GM21526 (cell line): Measurements from ENCODE around the gene FLNB.

Experiments used
- ATAC-seq: cut with Tn5 transposase; IDR thresholded peaks from one replicate; pipeline ENCODE4 v1.9.1; 2021; ENCODE audit warnings: moderate library complexity; ENCODE audit not compliant: unreplicated experiment, low FRiP score

FLNB gene

DNA sequence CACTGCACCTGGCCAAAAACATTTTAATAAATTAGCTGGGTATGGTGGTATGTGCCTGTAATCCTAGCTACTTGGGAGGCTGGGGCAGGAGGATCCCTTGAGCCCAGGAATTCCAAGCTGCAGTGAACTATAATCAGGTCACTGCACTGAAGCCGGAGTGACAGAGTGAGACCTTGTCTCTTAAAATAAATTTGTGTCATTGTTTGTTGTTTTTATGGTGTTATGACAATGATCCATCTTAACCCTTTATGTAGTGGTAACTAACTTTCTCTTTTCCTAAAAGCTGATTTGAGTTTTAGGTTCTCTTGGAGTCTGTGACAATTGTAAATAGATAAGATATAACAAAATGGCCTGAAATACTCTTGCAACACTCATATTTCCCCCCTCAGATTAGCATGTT lies 20.7 kb downstream of the FLNB start:
- no peak for ATAC-seq

DNA sequence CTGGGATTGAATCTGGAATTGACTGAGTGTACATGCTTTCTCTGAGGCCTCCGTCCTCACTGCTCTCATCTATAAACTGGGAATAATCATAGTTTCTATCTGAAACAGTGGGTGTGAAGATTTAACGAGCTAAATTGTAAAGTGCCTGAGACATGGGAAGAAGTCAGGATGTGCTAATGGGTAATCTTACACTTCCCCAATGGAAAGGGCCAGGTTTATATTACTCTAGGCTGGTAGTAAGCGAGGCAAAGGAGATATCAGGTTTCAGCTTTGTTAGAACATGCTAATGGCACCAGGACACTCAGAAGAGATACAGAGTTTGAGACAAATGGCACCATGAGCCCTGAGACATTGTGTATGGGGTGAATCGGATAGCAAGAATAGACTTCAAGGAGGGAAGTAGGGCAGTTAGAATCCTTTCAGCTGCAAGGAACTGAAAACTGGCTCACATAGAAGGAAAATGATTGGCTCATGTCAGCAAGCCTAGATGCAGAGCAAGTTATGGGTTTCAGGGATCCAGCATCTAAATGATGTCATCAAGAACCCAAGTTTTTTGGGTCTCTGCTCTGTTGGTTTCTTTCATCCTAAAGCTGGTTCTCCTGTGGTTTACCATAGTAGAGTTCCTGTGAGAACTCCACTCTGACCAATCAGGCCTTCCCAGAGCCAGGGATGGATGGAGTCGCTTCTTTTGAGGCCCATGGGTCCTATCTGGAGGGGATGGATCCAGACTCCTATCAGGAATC lies 21.8 kb downstream of the FLNB start:
- ATAC-seq = no peak

DNA sequence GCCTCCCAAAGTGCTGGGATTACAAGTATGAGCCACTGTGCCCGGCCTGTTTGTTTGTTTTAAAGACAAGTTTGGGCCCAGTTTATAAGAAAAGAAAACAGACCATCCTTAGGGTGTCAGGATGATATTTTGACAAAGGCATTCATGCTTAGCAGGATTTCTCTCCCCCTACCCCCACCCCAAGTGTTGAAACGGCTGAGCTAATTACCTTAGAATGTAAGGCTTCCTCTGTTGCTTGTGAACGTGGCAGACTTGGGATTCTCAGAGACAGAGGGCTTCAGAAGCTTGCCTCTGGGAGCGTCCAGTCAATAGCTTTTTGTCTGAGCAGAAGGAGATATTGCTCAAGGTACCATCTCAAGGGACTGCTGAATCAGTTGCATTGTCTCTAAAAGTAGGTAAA lies 24.0 kb downstream of the FLNB start:
- ATAC-seq = no peak

DNA sequence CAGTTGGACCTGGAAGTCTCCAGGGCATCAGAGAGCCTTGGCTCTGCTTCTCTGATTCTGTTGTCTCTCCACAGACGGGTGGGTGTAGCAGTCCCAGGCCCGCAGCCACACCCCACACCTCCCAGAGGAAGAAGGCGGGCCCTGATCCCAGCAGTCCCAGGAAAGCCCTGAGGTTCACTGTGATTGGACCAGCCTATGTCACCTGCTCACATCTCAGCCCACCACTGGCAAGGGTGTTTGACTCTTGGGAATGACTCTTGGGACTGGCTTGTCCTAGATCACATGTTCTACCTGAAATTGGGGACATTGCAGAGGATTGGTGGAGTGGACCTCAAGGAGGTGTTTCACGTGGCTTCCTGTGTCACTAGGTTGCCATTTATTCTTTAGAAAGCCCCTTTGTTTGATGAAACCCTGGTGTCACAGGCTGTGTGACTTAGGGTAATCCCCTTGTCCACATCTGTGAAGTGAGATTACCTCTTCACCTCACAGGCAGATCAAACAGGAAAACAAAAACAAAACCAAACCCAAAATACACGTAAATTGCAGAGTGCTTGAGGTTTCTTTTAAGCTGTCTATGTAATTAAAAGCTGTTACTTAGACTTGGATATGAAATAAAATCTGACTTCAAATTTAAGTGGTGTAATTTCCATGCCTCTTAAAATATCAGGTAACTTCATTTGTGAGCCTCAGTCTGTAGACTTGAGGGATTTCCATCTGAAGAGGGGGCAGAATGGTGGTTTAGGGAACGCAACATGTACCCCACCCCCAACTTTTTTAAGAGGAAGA lies 26.7 kb downstream of the FLNB start:
- peak; percentile 98 for ATAC-seq

DNA sequence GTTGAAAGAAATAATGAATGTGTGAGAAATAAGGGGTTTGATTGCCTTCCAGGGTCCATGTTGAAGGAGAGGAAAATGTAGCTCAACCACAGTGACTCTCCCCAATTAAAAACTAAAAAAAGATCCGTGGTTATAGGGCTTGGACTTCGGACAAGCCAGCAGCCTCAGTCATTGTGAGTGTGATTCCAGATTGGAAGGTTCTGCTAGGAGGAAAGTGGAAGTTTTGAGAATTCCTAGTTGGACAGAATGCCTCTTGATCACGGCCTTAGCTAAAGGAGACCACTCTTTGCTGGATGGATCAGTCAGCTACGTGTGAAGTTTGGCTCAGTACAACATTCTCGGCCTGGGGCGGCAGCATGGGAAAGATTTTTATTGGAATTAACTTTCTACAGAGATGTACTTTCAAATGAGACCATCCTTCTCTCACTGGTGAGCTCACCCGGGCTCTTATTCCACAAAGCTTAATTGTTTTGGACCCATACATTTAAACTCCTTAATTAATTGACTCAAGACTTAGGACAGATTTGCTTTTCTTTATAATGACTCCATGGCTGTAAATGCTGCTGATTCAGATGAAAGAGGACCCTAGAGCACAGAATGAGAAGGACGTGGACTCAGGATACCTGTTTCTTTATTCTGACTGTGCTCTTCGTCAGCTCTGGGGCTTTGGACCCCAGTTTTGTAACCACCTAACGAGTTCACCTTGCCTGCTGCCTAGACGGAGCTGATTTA lies 27.5 kb downstream of the FLNB start:
- no peak for ATAC-seq

DNA sequence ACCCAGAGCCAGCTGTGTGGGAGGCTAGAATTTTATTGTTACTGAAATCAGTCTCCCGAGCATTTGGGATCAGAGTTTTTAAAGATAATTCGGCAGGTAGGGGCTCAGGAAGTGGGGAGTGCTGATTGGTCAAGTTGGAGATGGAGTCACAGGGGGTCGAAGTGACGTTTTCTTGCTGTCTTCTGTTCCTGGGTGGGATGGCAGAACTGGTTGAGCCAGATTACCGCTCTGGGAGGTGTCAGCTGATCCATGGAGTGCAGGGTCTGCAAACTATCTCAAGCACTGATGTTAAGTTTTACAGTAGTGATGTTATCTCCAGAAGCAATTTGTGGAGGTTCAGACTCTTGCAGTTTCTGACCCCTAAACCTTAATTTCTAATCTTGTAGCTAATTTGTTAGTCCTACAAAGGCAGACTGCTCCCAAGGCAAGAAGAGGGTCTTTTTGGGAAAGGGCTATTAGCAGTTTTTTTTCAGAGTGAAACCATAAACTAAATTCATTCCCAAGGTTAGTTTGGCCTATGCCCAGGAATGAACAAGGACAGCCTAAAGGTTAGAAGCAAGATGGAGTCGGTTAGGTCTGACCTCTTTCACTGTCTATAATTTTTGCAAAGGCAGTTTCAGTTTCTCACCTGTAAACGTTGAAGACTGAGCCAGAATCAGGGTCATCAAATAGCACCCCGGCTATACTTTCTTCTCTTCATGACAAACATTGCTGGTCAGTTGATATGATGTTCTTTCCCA lies 28.2 kb downstream of the FLNB start:
- no peak for ATAC-seq

DNA sequence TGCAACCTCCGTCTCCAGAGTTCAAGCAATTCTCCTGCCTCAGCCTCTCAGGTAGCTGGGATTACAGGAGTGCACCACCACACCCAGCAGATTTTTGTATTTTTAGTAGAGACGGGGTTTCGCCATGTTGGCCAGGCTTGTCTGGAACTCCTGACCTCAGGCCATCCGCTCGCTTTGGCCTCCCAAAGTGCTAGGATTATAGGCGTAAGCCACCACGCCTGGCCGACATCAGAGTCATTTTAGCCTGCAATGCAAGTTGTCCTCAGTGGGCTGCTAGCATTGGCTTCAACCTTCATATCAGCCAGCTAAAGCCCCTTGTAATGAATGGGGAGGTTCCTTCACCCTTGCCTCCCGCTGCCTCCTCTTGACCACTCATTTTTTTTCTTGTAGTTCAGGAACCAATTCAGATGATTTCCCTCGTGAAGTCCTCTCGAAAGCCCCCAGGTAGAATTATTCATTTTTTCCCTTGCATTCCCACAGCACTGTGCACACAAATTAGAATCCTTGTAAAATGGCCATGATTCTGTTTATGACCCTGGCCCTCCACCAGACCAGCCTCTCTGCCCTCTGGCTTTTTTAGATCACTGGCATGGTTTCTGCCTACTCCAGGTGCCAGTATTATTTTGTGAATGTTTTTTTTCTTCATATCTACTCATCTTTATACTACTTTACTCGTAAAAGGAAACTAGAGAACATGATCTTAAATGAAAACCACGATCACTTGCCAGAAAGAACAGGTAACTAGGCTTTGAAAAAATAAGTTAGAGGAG lies 29.1 kb downstream of the FLNB start:
- ATAC-seq = no peak

DNA sequence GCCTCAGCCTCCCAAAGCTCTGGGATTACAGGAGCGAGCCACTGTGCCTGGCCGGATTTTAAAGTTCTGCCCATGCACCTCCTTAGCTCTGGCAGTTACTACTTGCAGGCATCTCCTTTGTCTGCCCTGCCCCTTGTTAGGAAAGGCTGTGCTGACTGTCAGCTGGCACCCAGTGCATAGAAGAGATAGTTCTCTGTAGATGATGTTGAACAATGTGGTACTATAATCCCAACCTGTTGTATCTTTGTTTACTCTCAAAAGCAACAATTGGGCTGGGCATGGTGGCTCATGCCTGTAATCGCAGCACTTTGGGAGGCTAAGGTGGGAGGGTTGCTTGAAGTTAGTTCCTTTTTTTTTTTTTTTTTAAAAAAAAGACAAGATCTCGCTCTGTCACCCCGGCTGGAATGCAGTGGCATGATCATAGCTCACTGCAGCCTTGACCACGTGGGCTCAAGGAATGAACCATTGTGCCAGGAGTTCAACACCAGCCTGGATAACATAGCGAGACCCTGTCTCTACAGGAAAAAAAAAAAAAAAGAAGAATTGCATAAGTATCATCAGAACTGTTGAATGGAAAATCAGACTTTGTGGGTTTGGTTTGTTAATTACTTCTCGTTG lies 30.6 kb downstream of the FLNB start:
- no peak for ATAC-seq

DNA sequence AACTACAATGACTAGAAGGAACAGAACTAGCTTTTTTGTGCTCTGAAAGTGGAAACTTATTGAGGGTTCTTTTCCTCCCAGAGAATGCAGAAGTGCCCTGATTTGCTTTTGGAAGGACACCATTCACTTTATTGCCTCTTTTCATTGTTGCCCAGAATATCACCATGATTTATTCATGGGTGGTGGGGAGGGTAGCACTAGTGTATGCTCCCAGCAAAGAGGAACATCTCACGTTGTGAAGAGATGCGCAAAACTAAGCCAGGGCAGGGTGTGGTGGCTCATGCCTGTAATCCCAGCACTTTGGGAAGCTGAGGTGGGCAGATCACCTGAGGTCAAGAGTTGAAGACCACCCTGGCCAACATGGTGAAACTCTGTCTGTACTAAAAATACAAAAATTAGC lies 31.4 kb downstream of the FLNB start:
- ATAC-seq = no peak

DNA sequence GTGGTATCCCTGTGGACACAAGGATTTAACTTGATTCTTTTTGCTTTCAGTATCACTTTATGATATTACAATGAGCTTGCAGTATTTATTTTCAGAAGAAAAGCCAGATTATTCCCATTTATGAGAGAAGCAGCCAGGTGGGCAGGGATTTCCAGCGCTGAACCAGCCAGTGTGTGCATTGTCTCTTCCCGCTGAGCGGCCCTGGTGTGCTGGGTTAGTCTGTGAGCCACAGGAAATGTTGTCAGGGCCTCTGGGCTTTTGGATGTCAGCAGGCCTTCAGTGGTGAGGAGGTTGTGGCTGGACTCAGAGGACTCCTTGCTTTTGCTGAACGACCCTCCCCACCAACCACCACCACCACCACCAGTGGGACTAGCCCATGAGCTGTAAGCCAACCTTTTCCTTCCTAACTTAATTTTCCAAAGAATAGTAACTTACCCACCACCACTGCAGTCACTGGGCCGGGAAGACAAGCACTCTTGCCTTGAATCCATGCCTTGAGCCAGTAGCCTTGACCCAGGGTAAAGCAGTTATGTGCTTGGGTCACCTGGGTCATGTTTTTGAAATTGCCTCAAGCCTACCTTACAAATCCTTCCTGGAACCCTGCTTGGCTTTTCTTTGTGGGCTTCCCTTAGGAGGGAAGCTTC lies 33.1 kb downstream of the FLNB start:
- ATAC-seq = no peak

DNA sequence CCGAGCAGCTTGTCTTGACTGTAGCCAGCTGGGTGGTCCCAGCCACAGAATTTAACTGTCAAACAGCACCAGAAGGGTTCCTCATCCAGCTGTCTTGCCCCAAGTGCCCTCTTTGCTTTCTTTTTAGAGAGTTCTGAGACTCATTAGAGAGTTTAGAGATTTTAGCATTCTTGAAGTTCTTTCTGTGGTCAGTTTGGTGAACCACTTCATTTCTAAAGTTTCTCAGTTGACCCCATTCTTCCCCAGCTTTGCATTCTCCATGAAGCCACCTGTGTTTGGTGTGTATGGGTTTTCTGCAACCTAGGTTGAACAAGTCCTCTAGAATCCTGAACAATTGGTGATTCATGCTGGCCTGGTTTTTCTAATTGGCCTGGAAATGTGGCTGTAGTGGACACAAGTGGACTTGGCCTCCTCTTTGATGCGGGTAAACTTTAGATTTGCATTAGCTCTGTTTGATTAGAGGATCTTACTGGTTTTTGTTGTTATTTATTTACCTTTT lies 33.7 kb downstream of the FLNB start:
- peak; percentile 81 for ATAC-seq

DNA sequence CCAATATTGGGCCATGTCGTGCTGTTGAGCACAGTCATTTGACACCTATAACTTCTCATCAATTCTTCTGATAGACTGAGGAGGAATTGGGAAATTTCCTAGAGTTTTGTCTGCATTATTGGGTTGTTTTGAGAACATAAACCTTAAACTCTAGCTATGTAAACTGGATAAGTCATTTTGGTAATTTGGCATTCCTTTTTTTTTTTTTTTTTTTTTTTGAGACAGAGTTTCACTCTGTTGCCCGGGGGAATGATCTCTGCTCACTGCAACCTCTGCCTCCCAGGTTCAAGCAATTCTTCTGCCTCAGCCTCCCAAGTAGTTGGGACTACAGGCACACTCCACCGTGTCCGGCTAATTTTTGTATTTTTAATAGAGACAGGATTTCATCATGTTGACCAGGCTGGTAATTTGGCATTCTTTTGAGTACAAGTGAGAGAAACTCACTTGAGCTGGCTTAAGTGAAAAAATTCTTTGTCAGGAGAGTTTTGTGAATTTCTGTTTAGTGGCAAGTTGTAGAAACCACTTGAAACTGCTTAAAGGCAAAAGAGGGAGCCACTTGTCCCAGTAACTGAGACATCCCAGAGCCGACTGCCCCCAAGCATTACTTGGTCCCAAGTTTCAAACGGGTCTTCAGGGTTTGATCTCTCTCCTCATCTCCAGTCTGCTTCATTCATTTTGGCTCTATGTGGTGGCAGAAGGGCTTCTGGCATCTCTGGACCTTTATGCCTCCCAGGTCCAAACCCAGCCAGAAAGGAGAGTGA lies 34.9 kb downstream of the FLNB start:
- no peak for ATAC-seq

DNA sequence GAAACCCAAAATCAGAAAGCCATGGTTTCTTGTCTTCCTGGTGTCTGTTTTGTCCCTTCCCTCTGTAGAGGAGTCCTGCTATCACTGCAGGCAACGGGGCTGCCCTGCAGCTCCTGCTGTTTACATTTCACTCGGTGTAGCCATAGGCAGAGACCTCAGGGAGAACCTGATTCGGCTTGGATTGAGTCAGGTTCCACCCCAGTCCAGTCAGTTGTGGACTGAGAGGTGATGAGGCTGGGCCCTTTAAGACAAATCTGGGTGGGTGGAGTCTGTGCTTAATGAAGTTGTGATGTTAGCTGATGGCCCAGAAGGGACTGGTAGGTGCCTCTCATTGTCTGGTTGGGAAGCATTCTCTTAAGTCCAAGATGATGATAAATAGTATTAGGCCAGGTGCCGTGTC lies 35.7 kb downstream of the FLNB start:
- no peak for ATAC-seq

DNA sequence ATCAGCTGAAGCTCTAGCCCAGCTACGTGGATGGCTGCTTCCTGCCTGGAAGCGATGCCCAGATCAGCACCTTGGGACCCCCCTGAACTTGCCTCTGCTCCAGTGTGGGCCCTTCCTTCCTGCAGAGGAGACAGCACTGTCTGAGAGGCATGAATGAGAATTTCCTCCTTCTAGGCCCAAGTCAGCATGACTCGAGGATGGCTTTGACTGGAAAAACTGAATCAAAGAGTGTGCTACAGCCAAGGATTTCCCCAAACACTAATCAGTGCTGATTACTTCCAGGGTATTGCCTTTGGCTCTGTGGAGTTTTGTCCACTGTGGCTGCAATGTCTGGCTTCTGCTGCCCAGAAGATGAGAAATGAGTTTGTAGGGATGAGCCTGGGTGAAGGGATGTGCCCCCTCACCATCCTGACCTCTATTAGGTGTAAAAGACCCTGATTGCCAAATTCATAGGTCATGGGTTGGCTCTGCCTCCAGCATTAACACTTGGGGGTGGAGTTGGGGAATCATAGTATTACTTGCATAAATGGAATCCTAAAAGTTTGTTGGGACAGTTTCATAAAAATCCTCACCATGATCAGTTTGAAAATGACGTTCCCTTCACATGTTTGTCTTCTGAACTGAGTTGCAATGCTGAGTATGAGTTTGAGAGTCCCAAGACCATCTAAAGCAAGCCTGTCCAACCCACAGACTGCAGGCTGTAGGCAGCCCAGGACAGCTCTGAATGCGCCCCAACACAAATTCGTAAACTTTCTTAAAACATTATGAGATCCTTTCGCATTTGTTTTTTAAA lies 36.7 kb downstream of the FLNB start:
- ATAC-seq = no peak

DNA sequence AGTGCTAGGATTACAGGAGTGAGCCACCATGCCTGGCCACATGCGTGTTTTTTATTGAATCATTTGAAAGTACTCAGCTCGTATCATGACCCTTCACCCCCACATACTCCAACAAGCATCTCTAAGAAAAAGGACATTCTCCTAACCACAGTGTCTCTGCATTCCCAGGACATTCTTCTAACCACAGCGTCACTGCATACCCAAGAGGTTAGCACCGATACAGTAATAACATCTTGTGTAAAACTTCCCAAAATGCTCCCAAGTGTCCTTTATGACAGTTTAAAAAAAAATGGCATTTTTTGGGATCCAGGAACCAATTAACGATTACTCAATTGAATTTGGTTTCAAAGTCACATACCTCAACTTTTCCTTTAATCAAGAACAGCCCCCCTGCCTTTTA lies 39.6 kb downstream of the FLNB start:
- no peak for ATAC-seq

DNA sequence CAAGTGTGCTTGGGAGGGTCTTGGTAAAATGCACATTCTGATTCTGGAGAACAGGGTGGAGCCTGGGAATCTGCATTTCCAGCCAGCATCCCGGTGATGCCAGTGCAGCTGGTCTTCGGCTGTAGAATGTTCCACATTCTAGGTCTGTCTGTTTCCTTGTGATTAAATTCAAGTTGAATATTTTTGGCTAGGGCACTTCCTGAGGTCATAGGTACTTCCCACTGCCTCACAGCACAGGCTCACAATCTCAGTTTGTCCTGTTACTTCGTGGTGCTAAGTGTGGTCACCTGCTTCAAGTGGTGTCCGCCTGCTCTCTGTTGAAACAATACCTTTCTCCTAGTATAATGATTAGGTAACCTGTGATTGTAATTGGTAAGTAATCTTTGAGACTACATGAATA lies 40.1 kb downstream of the FLNB start:
- ATAC-seq = no peak

DNA sequence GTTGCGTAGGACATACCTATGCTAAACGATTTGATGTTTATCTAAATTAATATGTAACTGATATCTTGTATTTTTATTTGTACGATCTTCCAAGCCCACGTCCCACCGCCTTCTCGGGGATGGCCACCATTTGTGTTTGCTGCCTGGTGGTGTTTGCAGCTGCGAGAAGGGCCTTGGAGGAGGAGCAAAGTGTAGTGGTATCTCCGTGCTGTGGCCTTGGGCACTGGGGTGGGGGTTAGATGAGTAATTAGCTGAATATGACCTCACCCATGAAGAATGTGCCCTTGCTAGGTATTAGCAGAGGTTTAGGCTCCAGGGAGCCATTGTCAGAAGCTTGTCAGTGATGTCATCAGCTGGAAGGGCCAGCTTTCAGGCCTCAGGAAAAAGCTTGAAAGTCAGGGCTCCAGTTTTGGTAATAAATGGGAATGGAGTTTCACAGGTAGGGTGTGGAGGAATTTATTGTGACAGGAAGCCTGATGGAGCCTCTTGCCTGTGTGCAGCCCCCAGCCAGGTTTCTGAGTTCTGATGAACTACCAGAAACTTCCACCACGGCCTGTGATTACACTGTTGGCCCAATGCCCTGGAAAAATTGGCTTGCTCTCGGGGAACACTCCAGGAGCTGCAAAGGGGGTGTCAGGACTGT lies 41.0 kb downstream of the FLNB start:
- no peak for ATAC-seq
